ENCODE data around the gene RBMS1.
A peak's percentile ranks its signal among the peaks of the same experiment; 100 is the strongest.

Gene RBMS1

DNA sequence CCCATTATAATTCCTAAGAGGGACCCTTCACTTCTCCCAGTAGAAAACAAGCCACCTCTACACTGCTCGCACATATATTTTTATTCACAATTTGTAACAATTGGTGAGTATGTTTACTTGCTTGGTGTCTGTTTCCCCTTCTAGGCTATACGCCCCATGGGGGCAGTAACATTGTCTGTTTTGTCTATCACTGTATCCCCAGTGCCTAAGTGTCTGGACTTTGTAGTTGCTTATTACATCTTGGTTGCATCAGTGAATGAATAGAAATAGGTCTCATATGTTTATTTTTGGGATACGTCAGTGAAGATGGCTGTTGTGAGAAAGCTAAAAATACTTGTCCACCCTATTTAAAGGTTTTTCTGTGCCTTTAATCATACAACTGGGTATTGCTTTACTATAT is 206.1 kb downstream of the RBMS1 start:
- no peak overlapping the region for H3K4me3 ChIP-seq (ENCODE audit: low read length)
- no peak for TF ChIP-seq ZNF274 (IDR thresholded peaks at IDR 0.05; ENCODE audit: low read depth, low read length)

DNA sequence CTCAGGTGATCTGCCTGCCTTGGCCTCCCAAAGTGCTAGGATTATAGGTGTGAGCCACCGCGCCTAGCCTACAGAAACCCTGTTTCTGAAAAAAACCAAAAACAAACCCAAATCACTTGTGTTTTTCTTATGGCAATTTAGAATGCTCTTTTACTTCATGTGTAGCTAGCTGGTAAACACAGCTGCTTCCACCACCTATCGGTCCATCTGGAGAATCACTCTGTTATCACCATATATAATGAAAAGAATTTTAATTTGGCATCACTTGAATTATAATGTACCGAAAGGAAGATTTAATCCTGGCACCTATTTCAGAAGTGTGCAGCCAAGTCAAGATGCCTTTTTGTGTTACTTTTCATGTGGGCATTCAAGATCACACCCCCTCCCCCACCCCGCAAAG is 207.1 kb downstream of the RBMS1 start:
- no peak for TF ChIP-seq ZNF274 (IDR thresholded peaks at IDR 0.05; ENCODE audit: low read depth, low read length)
- H3K4me3 ChIP-seq (ENCODE audit: low read length) = no peak overlapping the region

DNA sequence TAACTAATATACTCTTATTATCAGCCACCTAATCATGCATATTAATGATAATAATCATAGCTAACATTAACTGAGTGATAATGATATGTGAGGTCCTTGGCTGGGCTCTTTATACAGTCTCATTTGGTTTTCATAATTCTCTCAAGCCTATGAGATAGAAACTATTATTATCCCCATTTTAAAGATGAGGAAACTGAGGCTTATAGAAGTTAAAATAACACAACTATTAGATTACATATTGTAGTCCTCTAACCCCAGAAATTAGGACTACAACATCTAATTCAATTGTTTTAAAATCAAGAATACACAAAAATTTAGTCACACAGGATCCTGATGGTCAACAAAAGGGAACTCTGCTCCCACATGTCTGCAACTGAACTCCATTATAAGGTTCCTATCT is 209.9 kb downstream of the RBMS1 start:
- no peak overlapping the region for H3K4me3 ChIP-seq (ENCODE audit: low read length)
- no peak for TF ChIP-seq ZNF274 (IDR thresholded peaks at IDR 0.05; ENCODE audit: low read depth, low read length)

DNA sequence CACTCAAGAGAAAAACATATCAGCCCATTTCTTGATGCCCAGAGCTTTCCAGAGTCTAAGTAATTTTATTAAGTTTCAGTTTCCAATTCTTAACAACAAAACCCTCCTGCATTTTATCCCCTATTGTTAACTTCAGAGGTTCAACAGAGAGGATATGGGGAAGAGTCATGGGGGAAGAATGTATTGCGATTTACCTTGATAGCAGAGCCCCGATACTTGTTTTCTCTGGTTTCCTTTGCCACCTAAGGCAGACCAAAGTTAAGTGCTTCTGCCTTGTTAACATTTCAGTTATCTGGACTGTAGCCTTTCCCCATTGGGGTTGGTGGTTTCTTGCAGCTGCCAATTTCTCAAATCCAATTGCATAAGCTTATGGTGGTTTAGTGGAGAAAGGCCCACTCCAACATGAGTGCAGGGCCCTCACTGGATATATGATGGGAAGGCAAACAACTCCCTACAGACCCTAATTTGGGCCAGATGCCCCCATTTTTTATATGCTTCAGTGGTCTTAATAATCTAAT is 211.5 kb downstream of the RBMS1 start:
- no peak overlapping the region for H3K4me3 ChIP-seq (ENCODE audit: low read length)
- no peak for TF ChIP-seq ZNF274 (IDR thresholded peaks at IDR 0.05; ENCODE audit: low read depth, low read length)

DNA sequence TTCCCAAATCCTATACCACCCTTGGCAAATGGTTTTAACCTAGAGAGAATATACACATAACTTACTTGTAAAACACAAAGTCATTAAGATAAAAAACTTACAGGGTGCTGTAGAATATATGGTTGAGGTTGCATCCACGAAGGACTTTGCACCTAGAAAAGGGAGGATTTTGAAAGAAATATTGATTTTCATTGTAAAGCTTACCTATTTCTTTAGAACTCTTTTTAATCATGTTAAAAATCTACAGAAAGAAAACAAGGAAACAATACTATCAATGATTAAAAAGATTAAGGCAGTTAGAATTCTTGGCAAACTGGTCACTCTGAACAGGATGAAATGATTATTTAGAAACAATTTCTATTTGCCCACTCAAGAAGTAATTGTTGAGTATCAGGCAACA is 212.4 kb downstream of the RBMS1 start:
- TF ChIP-seq ZNF274 (IDR thresholded peaks at IDR 0.05; ENCODE audit: low read depth, low read length) = no peak
- H3K4me3 ChIP-seq (ENCODE audit: low read length) = no peak overlapping the region

DNA sequence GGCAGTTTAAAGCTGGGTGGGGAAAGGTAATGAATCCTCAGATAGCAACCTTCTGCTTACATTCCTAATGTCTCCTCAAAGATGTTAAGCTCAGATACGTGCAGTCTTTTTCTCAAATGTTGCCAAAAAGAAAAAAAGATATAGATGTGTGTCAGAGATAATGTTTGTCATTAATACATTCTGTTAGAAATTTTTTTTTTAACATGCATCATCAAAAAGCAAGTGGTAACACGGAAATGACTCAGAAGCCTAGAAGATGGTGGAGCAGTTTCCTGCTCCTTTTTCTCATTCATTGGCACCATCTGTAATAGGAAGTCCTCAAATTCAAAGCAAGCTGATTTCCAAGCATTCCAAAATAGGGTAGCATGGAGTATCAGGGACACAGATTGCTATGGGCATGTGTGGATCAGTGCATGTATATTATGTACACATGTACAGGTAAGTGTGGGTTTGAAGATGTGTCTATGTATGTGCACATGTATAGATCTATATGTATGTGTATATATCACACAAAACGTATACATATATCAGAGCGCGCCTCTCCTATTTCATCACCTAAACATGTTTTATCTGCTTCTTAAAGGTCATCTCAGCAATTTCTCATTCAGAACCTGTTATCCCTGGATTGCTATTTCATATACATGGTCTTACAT is 213.7 kb downstream of the RBMS1 start:
- no peak for TF ChIP-seq ZNF274 (IDR thresholded peaks at IDR 0.05; ENCODE audit: low read depth, low read length)
- H3K4me3 ChIP-seq (ENCODE audit: low read length) = no peak overlapping the region

DNA sequence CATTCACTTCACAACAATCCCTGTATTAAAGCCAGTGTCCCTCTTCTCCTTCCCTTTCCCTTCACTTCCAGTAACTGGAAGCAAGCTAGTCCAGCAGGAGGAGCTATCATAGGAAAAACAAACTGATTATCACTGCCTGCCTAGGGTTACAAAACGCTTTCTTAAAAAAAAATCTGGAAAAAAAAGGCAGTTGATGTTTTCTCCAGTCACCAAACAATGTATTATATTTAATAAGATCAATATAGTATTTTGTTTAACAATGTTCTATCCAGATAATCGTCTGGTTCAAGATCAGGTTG is 214.8 kb downstream of the RBMS1 start:
- H3K4me3 ChIP-seq (ENCODE audit: low read length) = no peak overlapping the region
- no peak for TF ChIP-seq ZNF274 (IDR thresholded peaks at IDR 0.05; ENCODE audit: low read depth, low read length)

DNA sequence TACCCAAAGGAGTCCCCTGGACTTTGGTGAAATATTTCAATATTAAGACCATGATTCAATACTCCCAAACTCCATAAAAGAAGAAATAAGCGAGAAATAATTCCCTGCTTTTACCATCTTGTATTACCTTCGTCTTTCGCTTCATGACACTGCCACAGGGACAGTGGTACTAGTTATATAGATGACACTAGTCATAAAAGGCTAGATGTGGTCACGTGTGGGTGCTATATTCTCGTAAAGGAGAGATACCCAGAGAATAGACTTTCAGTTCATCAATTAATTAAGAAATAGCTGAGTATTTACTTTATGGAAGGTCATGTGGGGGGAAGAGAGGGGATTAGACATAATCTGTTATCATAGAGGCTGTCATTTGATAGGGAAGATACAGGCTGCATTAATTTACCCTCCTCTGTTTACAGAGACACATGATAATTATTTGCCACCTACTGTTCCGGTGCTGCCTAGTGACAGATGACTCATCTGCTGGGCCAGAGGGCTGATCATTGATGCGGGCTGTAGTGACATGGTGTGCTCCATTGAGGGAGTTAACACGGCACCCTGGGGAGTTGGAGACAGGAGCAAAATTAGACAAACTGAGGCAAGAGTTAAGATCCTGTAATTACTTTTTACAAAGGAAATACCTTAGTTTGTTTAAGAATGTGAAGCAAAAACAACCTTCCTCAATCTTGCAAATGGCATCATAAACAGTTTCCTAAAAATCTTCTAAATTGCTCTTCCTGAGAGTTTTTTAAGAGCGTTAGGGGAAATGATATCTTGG is 215.3 kb downstream of the RBMS1 start:
- H3K4me3 ChIP-seq (ENCODE audit: low read length) = no peak overlapping the region
- TF ChIP-seq ZNF274 (IDR thresholded peaks at IDR 0.05; ENCODE audit: low read depth, low read length) = no peak

DNA sequence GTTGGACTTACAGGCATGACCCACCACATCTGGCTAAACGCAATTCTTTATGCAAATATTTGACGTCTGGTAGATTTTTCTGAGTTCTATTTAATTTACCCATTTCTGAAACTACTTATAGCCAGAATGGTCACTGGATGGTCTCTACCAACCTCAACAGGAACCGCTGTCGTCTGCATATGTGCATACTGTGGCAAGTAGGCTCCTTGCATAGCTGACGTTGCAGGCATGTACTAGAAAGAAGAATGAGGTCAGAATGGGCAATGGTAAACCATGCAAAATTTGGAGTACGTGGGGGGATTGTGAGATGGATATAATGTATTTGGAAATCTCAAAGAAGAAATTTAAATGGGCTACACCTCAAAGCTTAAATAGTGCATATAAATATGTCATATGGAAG is 216.5 kb downstream of the RBMS1 start:
- no peak overlapping the region for H3K4me3 ChIP-seq (ENCODE audit: low read length)
- no peak for TF ChIP-seq ZNF274 (IDR thresholded peaks at IDR 0.05; ENCODE audit: low read depth, low read length)

DNA sequence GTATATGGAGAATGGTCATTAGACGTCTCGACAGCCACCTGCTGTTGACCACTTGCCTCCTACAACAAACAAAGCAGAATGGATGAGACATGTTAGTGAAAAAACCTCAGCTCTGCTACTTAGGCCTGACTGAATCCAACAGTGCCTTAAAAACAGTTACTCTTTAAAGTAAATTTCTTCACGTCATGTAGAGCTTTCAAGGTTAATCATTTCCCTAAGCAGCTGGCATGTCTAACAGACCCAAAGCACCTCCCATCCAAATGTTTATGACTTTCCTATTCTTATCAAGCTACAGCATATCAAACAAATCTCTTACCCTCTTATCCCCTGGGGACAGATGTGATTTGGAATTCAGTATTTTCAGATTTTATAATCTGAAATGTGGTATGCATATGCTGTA is 218.0 kb downstream of the RBMS1 start:
- H3K4me3 ChIP-seq (ENCODE audit: low read length) = no peak overlapping the region
- no peak for TF ChIP-seq ZNF274 (IDR thresholded peaks at IDR 0.05; ENCODE audit: low read depth, low read length)

DNA sequence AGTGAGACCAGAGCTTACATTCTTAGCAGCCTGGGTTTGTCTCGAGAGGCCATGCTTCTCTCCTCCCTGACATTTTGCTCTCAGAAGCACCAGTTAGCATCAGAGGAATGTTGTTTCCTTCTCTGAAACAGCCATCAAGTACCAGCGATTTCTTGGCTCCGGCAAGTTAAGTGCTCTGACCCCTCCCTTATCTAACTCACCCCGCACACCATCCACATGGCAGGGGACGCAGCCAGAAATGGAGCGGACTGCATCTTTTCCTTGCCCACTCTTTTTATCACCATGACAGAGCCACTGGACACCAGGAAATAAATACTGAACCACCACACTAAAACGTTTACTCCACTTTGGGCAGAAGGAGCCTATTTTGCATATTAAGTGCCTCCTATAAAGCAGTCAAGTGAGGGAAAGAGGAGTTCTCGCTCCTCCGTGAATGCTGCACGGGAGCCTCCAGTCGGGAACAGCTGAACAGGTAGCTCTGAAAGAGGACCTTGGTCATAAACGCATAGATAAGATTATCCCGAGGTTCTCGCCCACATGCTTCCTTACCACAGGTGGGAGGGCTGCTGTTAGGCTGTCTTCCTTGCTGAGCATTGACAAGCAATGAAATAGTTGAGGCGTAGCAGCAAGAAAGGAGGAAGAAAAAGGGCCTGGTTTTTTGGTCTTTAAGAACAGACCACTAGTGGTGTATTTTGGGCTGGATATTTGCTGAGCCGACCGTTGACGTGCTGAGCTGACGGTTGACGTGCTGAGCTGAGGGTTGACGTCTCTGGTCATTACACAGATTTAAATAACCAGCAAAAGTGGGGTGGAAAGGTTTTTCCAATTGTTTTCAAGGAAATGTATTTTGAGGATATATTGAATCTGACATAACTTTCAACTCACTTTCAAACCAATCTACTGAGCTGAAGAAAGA is 222.2 kb downstream of the RBMS1 start:
- TF ChIP-seq ZNF274 (IDR thresholded peaks at IDR 0.05; ENCODE audit: low read depth, low read length) = no peak
- H3K4me3 ChIP-seq (ENCODE audit: low read length) = no peak overlapping the region

DNA sequence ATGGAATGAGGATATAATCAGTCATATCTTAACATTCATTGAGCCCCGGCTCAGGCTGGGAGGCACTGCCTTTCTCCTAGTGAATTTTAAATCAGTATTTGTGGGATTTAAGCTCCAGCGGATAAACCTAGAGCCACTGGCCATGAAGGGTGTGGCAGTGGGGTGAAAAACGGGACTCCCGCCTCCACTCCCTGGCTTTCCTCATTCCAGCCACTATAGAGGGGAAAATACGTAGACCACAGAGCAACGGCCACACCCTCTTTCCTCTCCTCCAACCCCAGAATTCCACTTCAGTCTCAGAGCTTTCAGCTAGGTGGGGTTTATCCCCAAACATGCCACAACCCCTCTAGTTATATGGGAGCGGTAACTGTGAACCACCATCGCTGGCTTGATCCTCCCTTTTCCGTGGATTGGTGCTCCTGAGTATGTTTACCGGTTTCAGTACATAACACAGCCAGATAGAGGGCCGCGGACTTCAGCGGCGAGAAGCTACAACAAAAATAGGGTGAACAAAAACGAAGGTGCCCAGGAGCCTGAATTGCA is 223.0 kb downstream of the RBMS1 start:
- no peak for TF ChIP-seq ZNF274 (IDR thresholded peaks at IDR 0.05; ENCODE audit: low read depth, low read length)
- H3K4me3 ChIP-seq (ENCODE audit: low read length) = no peak overlapping the region; the same call in 1 of the 2 replicates

DNA sequence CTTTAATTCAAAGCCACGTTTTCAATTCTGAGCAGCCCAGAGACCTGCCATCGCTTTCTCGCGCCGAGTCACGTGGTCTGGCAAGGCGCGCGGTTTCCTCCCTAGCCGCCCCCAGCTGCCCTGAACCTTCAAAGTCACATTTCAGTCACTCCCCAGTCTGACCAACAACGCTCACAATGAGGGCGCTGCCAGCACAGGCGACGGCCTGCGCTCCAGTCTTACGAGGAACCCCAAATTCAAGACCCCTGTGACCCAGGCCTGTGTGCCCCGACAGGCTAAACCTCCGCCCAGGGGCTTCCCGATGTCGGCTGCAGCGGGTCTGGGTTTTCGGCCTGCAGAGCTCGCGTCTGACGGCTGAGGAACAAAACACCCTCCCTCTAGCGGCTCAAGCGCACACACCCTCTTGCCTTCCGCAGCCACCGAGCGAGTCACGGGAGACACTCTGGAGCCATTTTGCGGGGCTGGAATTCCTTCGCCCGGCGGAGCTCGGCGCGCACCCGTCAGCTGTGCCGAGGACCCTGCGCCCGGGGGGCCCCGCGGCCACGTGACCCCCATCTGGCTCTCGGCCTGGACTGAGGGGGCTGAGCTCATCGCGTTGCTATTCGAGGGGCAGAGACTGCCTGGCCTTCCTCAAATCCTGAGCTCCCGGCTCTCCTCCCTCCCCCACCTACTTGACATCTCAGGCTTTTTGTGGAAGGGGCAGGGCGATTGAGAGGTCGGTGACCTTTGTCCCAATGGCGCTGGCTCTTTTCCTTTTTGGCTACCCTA is 223.6 kb downstream of the RBMS1 start:
- H3K4me3 ChIP-seq (ENCODE audit: low read length) = peak overlapping the region; percentile 1; the same call in 1 of the 2 replicates
- no peak for TF ChIP-seq ZNF274 (IDR thresholded peaks at IDR 0.05; ENCODE audit: low read depth, low read length)
